SH-SY5Y (cell line): ENCODE data around the gene PGAP3.

Experiments
- GATA2 ChIP-seq: IDR thresholded peaks from 2 replicates; pipeline ENCODE4 v1.6.1; 2011; ENCODE audit warnings: mild to moderate bottlenecking, low read depth, low read length
- GATA3 ChIP-seq: IDR thresholded peaks from 2 replicates; pipeline ENCODE4 v1.6.1; 2011; ENCODE audit warnings: low read depth, mild to moderate bottlenecking, low read length, moderate library complexity

DNA sequence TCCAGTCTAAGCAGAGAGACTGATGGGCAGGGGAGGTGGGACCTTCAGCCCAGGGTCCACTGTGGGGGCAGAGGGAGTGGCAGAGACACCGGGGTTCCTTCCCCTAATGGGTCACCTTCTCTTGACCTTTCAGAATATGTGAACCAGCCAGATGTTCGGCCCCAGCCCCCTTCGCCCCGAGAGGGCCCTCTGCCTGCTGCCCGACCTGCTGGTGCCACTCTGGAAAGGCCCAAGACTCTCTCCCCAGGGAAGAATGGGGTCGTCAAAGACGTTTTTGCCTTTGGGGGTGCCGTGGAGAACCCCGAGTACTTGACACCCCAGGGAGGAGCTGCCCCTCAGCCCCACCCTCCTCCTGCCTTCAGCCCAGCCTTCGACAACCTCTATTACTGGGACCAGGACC is 39.7 kb upstream of the PGAP3 start:
- TF ChIP-seq GATA3 (no peak), GATA2 (no peak)
